Ramos (cell line): Measurements from ENCODE around the gene CETN3.

ENCODE experiments used
- in situ Hi-C: fragments of 300-500 bp; cut with MboI; formaldehyde crosslinking; loops from one replicate; pipeline ENCODE4 v1.14.3; 2022; ENCODE audit warnings: low sequenced_read_pairs; ENCODE audit not compliant: unreplicated experiment

The CETN3 gene

GRCh38 chr5:90409318-90410177 is at the start of gene CETN3:
CETN3 (minus strand) TSS chr5:90409756; CDS start chr5:90409661, 95 bp downstream.
- in situ Hi-C loops: no loop called here

DNA sequence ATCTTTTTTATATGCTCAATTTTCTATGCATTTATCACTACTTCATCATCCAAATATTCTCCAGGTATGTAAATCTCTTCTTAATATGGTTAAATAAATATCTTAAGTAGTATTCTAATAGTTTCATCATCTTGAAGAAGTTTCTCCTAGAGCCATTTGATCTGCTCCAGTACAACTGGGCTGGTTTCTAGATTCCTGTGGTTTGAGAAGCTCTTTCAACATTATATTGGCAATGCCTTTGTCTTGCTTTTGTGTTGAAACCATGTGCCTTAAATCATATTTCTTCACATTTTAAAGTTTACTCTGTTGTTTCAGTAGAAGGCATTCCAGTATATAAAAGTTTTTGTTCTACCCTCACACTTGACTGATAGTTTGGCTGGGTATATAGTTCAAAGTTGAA is 37.4 kb upstream of the CETN3 start:
- in situ Hi-C loops: loop anchor here (25.0 kb wide), 1 partner anchor 340 kb away; no protein-coding TSS in a partner anchor

GRCh38 chr5:90440644-90441043 is 31.1 kb upstream of the CETN3 start:
- in situ Hi-C loops: loop anchor here (25.0 kb wide), 1 partner anchor 347 kb away; no protein-coding TSS in a partner anchor

DNA sequence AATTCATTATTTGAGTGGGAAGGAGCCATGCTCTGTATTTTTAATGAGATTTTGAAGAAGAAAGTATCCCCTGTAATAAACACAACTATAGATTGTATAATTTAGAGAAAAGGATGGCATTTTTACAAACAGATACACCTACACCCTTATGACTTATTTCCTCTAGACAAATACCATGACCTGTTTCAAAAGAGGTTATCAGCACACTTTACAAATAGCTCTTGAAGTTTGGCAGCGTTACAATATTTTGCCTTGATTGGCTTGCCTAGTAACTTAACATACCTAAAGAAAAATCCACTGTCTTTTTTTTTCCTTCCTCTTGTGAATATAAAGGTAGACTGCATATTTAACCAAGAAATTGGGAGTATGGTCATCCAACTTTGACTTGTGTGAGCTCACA is 28.5 kb upstream of the CETN3 start:
- in situ Hi-C loops: loop anchor here (25.0 kb wide), 1 partner anchor 349 kb away; no protein-coding TSS in a partner anchor

- in situ Hi-C loops: loop anchor here (25.0 kb wide), 1 partner anchor 350 kb away; no protein-coding TSS in a partner anchor
Measured at GRCh38 chr5:90437663-90438062, 28.1 kb upstream of the CETN3 start.

DNA sequence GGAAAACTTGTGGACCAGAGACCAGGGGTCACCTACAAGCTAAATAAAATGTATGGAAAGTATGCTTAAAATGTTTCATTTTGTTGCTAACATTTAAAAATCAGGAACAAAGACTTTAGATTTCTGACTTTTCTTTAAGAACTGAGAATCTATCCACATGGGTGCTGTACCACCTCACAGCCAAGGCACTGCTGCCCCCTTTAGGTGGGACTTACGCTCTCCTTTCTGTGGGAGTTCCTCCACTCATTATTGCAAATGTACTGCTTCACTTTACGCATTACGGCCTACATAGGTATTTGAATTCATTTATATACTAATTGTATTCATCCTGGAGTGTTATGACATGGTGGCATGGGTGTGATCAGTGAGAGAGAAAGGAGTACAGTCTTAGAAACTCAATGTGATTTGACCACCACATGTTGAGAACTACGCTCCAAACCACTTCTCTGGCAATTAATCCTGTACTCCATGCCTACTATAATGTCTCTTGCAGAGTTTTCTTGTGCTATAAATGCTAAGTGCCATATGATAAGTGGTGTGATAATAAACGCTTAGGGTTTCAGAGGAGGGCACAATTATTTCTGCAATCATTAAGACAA is 24.7 kb upstream of the CETN3 start:
- in situ Hi-C loops: loop anchor here (25.0 kb wide), 1 partner anchor 353 kb away; no protein-coding TSS in a partner anchor

DNA sequence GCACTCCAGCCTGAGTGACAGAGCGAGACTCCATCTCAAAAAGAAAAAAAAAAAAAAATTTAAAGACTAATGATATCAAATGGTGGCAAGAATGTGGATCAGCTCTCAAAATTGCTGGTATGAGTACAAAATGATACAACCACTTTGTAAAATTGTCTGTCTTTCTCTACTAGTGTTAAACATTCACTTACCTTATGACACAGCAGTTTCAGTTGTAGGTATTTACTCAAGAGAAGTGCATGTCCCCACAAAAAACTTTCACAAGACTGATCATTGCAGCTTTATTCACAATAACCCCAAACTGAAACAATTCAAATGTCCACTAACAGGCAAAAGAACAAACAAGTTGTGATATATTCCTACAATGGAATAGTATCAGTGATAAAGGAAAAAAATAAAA is 14.7 kb upstream of the CETN3 start:
- in situ Hi-C loops: no loop called here

GRCh38 chr5:90421136-90421535 is 11.6 kb upstream of the CETN3 start:
- in situ Hi-C loops: no loop called here

DNA sequence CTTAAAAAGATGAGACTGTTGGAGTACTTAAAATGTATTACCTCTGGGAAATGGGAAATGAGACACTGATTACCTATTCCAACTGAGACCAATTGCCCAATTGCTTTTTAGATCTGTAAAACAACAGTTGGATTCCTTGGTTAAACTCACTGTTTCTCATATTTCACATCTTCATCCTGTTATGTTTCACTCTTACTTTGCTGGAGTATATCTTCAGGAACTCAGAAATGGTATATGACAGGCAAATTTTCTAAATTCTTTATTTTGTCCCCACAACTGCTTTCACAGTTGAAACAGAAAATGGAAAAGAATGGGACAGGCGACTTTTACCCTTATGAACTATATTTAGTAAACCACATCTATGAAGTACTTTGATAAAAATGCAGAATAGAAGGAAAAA is 8.7 kb upstream of the CETN3 start:
- in situ Hi-C loops: no loop called here

- in situ Hi-C loops: no loop called here
Measured at GRCh38 chr5:90410178-90410762, 714 bp upstream of the CETN3 start.

DNA sequence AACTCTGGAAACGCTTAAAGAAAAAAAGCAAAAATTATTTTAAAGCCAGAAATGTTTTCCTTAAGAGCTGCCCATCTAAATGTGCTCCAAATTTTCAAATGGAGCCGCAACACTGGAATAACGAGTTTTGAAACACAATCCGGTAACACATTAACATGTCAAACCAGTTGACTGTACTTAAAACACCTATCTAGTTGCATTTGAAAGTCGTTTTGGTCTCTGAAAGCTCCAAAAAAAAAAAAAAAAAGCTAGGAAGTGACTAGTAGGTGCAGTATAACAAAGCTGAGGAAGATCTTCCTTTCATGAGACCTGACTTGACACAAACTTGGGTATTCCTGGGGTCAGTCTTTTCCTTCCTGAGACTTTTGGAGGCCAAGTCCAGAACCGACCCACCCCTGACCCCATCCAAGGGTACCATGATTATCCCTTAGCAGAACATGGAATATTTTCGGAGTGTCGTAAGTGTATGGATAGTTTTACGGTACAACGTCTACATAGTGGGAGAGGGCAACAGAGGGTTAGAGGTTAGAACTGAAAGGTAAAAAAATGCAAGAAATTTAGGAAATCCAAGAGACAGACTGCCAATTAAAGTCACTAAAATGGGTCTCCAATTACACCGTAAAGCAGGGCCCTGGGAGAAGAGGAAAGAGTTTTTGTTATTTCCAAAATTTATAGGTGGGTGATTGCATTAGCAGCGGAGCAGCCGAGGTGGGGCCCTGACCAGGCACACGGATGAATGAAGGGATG is 812 bp downstream of the CETN3 start:
- in situ Hi-C loops: no loop called here

DNA sequence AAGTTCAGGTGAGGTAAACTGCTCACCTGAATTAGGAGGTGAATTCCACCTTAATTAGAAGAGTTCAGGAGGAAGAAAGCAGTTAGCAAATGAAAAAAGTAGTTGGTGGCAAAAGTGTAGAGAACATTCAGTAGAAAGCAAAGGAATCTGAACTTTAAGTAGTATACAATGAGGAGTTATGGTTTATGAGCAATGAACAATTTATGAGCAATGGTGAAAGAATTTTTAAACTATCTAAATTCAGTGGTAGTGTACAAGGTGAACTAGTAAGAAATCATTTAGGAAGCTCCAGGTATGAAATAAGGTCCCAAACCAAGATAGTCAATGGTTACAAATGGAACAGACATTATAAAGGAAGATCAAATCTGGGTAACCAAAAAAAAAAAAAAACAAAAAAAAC is 3.1 kb downstream of the CETN3 start:
- in situ Hi-C loops: no loop called here

- in situ Hi-C loops: no loop called here
Measured at GRCh38 chr5:90402521-90403255, 6.9 kb downstream of the CETN3 start.

GRCh38 chr5:90399251-90399650 is 10.3 kb downstream of the CETN3 start:
- in situ Hi-C loops: no loop called here

- in situ Hi-C loops: no loop called here
Measured at GRCh38 chr5:90398726-90399125, 10.8 kb downstream of the CETN3 start.

GRCh38 chr5:90395005-90395404 is 14.6 kb downstream of the CETN3 start:
- in situ Hi-C loops: no loop called here

GRCh38 chr5:90390928-90391327 is 18.6 kb downstream of the CETN3 start:
- in situ Hi-C loops: no loop called here

DNA sequence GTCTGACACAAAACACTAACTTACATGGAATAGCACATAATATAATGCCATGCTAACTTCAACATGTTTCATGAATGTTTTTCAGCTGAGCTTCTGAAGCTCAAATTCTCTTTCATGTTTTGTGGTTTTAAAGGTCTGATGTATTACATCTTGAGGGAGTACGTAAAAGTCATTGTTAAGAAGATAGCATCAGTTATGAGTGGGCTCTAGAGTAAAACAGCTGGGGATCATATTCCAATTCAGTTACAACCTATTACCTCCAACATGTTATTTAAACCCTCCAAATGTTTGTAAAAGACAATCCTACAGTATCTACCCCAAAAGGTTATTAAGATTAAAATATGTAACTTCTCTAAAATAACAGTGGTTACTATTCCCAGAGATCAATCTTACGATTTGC is 19.2 kb downstream of the CETN3 start:
- in situ Hi-C loops: no loop called here

DNA sequence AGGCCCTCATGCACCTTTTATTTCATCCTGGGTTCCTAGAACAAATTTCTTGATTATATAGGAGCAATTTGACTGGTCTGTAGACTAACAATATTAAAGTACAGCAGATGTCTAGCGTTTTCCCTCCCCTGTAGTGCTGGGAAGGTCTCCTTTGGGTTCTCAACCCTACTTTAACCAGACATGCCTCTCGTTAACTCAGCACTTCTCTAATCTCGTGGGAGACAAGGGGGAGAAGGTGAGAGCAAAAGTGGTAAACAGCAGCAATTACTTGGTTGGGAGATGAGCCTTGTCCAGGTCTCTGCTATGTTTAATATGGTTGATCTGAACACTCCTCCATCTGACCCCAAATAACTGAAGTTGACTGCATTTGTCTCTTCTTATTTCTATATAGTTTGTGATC is 22.0 kb downstream of the CETN3 start:
- in situ Hi-C loops: no loop called here
